ENCODE results near the gene CHST13.

DNA sequence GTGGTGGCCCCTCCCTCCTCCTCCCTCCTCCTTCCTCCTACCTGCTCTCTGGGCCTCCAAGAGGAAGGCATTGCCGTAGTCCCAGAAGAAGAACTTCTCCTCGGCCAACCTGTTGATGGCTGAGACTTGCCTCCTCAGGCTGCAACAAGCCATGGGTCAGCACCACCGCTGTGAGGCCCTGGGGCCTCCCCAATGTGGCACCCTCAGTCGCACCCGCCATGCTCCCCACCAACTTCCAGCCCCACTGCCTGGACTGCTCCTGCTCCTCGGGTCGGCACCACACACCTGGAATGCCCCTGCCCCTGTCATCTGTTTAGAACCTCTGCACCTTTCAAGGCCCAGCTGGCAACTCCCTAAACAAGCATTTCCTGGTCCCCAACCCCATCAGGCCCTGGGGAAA is 23.9 kb upstream of the CHST13 start:
- TF ChIP-seq, protein P1, sequence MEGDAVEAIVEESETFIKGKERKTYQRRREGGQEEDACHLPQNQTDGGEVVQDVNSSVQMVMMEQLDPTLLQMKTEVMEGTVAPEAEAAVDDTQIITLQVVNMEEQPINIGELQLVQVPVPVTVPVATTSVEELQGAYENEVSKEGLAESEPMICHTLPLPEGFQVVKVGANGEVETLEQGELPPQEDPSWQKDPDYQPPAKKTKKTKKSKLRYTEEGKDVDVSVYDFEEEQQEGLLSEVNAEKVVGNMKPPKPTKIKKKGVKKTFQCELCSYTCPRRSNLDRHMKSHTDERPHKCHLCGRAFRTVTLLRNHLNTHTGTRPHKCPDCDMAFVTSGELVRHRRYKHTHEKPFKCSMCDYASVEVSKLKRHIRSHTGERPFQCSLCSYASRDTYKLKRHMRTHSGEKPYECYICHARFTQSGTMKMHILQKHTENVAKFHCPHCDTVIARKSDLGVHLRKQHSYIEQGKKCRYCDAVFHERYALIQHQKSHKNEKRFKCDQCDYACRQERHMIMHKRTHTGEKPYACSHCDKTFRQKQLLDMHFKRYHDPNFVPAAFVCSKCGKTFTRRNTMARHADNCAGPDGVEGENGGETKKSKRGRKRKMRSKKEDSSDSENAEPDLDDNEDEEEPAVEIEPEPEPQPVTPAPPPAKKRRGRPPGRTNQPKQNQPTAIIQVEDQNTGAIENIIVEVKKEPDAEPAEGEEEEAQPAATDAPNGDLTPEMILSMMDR (IDR thresholded peaks at IDR 0.05): no peak
- no peak for TF ChIP-seq POLR2A (IDR thresholded peaks at IDR 0.05)
